GM12801 (cell line): ENCODE measurements around the gene KANSL1L.

Source experiments
- CTCF ChIP-seq: IDR thresholded peaks from one replicate; pipeline ENCODE4 v1.5.1; 2011; ENCODE audit warnings: control low read depth; ENCODE audit not compliant: insufficient read length; ENCODE audit errors: extremely low read depth

Gene KANSL1L

GRCh38 chr2:210157526-210157925 is 13.7 kb downstream of the KANSL1L start:
- TF ChIP-seq CTCF = no peak

- no peak for TF ChIP-seq CTCF
Measured at GRCh38 chr2:210147614-210148013, 23.6 kb downstream of the KANSL1L start.

GRCh38 chr2:210132239-210132638 is 39.0 kb downstream of the KANSL1L start:
- no peak for TF ChIP-seq CTCF

- no peak for TF ChIP-seq CTCF
Measured at GRCh38 chr2:210128961-210129360, 42.2 kb downstream of the KANSL1L start.

GRCh38 chr2:210113614-210114235 is 57.5 kb downstream of the KANSL1L start:
- no peak for TF ChIP-seq CTCF

- no peak for TF ChIP-seq CTCF
Measured at GRCh38 chr2:210112871-210113270, 58.3 kb downstream of the KANSL1L start.

GRCh38 chr2:210099940-210100339 is 71.3 kb downstream of the KANSL1L start:
- no peak for TF ChIP-seq CTCF
